Measurements from ENCODE around the gene GPR33. TPM values are rescaled to one million over a fixed set of nuclear protein-coding genes. Genes with fewer than 3 reads are reported as not detected.

Gene GPR33
- total RNA-seq, 1 experiment from 2014 or later: not detected

DNA sequence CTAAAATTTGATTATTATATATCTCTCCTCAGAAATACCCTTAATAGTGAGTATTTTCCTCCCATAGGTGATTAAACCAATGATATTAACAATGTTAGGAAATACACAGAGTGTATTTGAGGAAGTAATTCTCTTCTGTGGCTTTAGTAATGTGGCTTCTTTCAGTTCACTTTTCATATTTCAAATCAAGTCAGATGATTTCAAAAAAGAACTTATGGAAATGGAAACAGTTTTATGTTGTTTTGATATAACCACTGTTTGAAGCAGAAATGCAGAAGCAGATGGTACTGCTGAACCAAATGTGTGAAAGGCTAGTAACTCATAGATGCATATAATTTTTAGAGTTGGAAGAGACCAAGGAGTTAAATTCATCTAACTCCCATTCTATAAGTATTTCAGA, 1.9 kb upstream of the GPR33 start:
- H3K4me2 ChIP-seq (ENCODE audit: low read length): no peak overlapping the region
- no peaks in the 10 kb centered on the region for H3K79me2 ChIP-seq (ENCODE audit: insufficient read depth, low read length)
- CTCF ChIA-PET: no interaction called here
- TF ChIP-seq RAD21 (IDR thresholded peaks at IDR 0.05; ENCODE audit: low read depth) (no peak), ELF1 (IDR thresholded peaks at IDR 0.05; ENCODE audit: borderline replicate concordance, low read depth) (no peak), POLR2A (IDR thresholded peaks at IDR 0.05; ENCODE audit: borderline replicate concordance, extremely low read depth, insufficient read depth, insufficient read length) (no peak), TCF7L2 (IDR thresholded peaks at IDR 0.05; ENCODE audit: borderline replicate concordance, extremely low read depth, insufficient read depth, insufficient read length) (no peak), CEBPB (IDR thresholded peaks at IDR 0.05; ENCODE audit: low read depth) (no peak), ZNF274 (IDR thresholded peaks at IDR 0.05; ENCODE audit: low read depth, low read length) (no peak), SRF (IDR thresholded peaks at IDR 0.05; ENCODE audit: low read depth) (no peak)
- H3K27me3 ChIP-seq (ENCODE audit: insufficient read depth, low read length): no peaks in the 10 kb centered on the region
- no peaks in the 10 kb centered on the region for H4K20me1 ChIP-seq (ENCODE audit: insufficient read depth)
- peaks cover 0 to 5% of the 10 kb centered on the region in 2 experiments; a peak in 1 of 4 replicates for H3K4me1 ChIP-seq (ENCODE audit: control insufficient read depth in 1 of 2, insufficient read depth in 2 of 2, low read length in 2 of 2)
- H3K36me3 ChIP-seq (ENCODE audit: control insufficient read depth in 1 of 2, insufficient read depth in 2 of 2, low read length in 2 of 2): no peaks in the 10 kb centered on the region
- no peaks in the 10 kb centered on the region for H3K9me2 ChIP-seq (ENCODE audit: insufficient read depth)
- no peak overlapping the region for H3K27ac ChIP-seq (ENCODE audit: low read depth, low read length)
- DNase-seq (ENCODE audit: low read depth, low spot score) (no peak), ATAC-seq (no peak)
- no TSS peak for BruUV-seq (replicated peaks)
- no peaks in the 10 kb centered on the region for H3K9me3 ChIP-seq (ENCODE audit: control insufficient read depth in 1 of 2, insufficient read depth in 1 of 2, low read depth in 1 of 2, low read length in 2 of 2)
- POLR2A ChIA-PET: no interaction called here
- RAD21 ChIA-PET (ENCODE audit: low non-redundant PET in 1 of 2, low total read pairs in 2 of 2, uncharacterized antibody in 2 of 2, unreplicated experiment in 2 of 2): no interaction called here
- no peak overlapping the region for H3K4me3 ChIP-seq (replicated peaks in 1 of 2; ENCODE audit: low read depth in 1 of 2, low read length in 2 of 2)
- no peak overlapping the region for H3K9ac ChIP-seq (ENCODE audit: low read length)
- intact Hi-C loops (cut with micrococcal nuclease): no loop called here
- no peak overlapping the region for H2AFZ ChIP-seq (ENCODE audit: low read depth, low read length, poor library complexity, severe bottlenecking)

DNA sequence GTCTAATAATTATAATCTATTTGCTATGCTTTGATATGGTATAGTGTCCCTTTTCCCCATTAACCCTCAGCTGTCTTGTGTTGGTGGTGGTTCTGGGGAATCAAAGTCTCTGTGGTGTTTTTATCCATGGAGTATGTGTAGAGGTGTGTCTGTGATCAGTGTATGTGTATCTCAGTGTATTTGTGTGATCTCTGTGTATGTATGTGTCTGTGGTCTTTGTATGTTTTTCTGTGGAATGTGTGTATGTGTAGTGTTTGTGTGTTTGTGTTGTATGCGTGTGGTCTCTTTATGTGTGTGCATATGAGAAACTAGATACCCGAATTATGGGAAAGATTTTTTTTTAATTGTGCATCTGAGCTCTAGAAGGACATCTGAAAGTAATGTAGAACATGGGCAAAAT, 1.1 kb downstream of the GPR33 start:
- RAD21 ChIA-PET (ENCODE audit: low non-redundant PET in 1 of 2, low total read pairs in 2 of 2, uncharacterized antibody in 2 of 2, unreplicated experiment in 2 of 2): no interaction called here
- no peak for ATAC-seq
- intact Hi-C loops (cut with micrococcal nuclease): no loop called here

More for the DNA sequence above, 1.1 kb downstream of the GPR33 start:
- TF ChIP-seq EZH2 (IDR thresholded peaks at IDR 0.05): no peak
- no peak for TF ChIP-seq EGR1 (IDR thresholded peaks at IDR 0.05; ENCODE audit: low read depth)
- TF ChIP-seq EZH2phosphoT487 (IDR thresholded peaks at IDR 0.05; ENCODE audit: borderline replicate concordance): no peak
- no peak for TF ChIP-seq YY1 (IDR thresholded peaks at IDR 0.05; ENCODE audit: extremely low read depth, insufficient replicate concordance, low read depth, low read length)
- no peak for TF ChIP-seq SIN3A (IDR thresholded peaks at IDR 0.05; ENCODE audit: low read depth)
- no peak for TF ChIP-seq ZFX (IDR thresholded peaks at IDR 0.05)
- TF ChIP-seq, protein P1, sequence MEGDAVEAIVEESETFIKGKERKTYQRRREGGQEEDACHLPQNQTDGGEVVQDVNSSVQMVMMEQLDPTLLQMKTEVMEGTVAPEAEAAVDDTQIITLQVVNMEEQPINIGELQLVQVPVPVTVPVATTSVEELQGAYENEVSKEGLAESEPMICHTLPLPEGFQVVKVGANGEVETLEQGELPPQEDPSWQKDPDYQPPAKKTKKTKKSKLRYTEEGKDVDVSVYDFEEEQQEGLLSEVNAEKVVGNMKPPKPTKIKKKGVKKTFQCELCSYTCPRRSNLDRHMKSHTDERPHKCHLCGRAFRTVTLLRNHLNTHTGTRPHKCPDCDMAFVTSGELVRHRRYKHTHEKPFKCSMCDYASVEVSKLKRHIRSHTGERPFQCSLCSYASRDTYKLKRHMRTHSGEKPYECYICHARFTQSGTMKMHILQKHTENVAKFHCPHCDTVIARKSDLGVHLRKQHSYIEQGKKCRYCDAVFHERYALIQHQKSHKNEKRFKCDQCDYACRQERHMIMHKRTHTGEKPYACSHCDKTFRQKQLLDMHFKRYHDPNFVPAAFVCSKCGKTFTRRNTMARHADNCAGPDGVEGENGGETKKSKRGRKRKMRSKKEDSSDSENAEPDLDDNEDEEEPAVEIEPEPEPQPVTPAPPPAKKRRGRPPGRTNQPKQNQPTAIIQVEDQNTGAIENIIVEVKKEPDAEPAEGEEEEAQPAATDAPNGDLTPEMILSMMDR (IDR thresholded peaks at IDR 0.05 in 2 of 3, conservative IDR thresholded peaks at IDR 0.05 in 1 of 3; ENCODE audit: borderline replicate concordance in 1 of 3, insufficient read depth in 1 of 3, low read depth in 2 of 3, low read length in 2 of 3): no peak
- Histone ChIP-seq H3K9me3 (ENCODE audit: control insufficient read depth in 1 of 2, insufficient read depth in 1 of 2, low read depth in 1 of 2, low read length in 2 of 2) (no peaks in the 10 kb centered on the region), H3K27me3 (ENCODE audit: insufficient read depth, low read length) (no peaks in the 10 kb centered on the region), H3K4me1 (ENCODE audit: control insufficient read depth in 1 of 2, insufficient read depth in 2 of 2, low read length in 2 of 2) (no peaks in the 10 kb centered on the region), H3K27ac (ENCODE audit: low read depth, low read length) (no peak overlapping the region), H3K9me2 (ENCODE audit: insufficient read depth) (no peaks in the 10 kb centered on the region), H3K36me3 (ENCODE audit: control insufficient read depth in 1 of 2, insufficient read depth in 2 of 2, low read length in 2 of 2) (no peaks in the 10 kb centered on the region), H3K79me2 (ENCODE audit: insufficient read depth, low read length) (no peaks in the 10 kb centered on the region), H3K4me3 (replicated peaks in 1 of 2; ENCODE audit: low read depth in 1 of 2, low read length in 2 of 2) (no peak overlapping the region), H3K4me2 (ENCODE audit: low read length) (no peak overlapping the region), H3K9ac (ENCODE audit: low read length) (no peak overlapping the region), H2AFZ (ENCODE audit: low read depth, low read length, poor library complexity, severe bottlenecking) (no peak overlapping the region), H4K20me1 (ENCODE audit: insufficient read depth) (no peaks in the 10 kb centered on the region)
- CTCF ChIA-PET: no interaction called here
- POLR2A ChIA-PET: no interaction called here
- DNase-seq (ENCODE audit: low read depth, low spot score): no peak
- BruUV-seq (replicated peaks): no TSS peak
